Measurements from ENCODE around the gene SLX4IP.

Gene SLX4IP

DNA sequence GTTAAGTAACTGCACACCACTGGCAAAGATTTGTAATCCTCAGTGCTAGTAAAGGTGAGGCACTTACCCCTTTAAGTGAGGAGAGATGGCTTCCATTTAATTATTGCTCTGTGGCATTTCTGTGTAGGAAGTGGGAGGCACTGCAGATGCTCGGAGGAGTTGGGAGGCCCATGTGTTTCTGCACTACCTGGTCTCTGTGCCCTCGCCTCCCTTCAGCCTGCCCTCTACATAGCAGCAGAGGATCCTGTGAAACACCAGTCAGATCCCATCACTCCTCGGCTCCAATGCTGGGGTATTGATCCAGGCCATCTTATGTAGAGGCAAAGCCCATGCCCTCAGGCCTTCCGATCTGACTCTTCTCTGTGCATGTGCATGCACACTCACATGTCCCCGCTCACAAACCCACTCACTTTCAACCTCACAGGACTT lies 67.0 kb downstream of the SLX4IP start:
- Histone ChIP-seq H3K27ac (no peak overlapping the region), H3K27me3 (ENCODE audit: insufficient read depth, low read depth, severe bottlenecking) (no peaks in the 10 kb centered on the region), H3K36me3 (no peaks in the 10 kb centered on the region), H3K4me3 (ENCODE audit: low read depth, low read length) (no peak overlapping the region), H3K9me3 (ENCODE audit: severe bottlenecking) (no peaks in the 10 kb centered on the region)
- no peak for DNase-seq
- TF ChIP-seq, protein P1, sequence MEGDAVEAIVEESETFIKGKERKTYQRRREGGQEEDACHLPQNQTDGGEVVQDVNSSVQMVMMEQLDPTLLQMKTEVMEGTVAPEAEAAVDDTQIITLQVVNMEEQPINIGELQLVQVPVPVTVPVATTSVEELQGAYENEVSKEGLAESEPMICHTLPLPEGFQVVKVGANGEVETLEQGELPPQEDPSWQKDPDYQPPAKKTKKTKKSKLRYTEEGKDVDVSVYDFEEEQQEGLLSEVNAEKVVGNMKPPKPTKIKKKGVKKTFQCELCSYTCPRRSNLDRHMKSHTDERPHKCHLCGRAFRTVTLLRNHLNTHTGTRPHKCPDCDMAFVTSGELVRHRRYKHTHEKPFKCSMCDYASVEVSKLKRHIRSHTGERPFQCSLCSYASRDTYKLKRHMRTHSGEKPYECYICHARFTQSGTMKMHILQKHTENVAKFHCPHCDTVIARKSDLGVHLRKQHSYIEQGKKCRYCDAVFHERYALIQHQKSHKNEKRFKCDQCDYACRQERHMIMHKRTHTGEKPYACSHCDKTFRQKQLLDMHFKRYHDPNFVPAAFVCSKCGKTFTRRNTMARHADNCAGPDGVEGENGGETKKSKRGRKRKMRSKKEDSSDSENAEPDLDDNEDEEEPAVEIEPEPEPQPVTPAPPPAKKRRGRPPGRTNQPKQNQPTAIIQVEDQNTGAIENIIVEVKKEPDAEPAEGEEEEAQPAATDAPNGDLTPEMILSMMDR (IDR thresholded peaks at IDR 0.05; ENCODE audit: low read depth, low read length) = no peak

DNA sequence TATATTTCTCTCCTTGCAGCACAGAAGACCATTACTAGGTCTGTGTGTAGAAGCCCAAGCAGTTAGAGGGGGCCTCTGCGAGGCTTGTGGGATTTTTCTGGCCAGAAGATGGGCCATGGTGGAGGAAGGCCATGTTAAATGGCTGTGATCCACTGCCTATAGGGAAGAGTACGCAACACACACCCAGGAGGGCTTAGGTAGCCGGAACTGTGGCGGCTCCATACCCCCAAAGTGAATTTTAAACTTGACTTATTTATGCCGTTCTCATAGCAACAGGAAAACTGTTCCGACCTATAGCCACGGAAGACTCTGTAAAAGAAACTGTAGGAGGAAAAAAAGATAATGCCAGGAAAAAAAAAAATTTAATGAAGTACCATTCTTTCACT lies 69.5 kb downstream of the SLX4IP start:
- Histone ChIP-seq H3K27ac (no peak overlapping the region), H3K4me3 (ENCODE audit: low read depth, low read length) (no peak overlapping the region), H3K27me3 (ENCODE audit: insufficient read depth, low read depth, severe bottlenecking) (no peaks in the 10 kb centered on the region), H3K9me3 (ENCODE audit: severe bottlenecking) (no peaks in the 10 kb centered on the region), H3K36me3 (no peaks in the 10 kb centered on the region)
- DNase-seq = no peak
- TF ChIP-seq, protein P1 (IDR thresholded peaks at IDR 0.05; ENCODE audit: low read depth, low read length) = no peak

DNA sequence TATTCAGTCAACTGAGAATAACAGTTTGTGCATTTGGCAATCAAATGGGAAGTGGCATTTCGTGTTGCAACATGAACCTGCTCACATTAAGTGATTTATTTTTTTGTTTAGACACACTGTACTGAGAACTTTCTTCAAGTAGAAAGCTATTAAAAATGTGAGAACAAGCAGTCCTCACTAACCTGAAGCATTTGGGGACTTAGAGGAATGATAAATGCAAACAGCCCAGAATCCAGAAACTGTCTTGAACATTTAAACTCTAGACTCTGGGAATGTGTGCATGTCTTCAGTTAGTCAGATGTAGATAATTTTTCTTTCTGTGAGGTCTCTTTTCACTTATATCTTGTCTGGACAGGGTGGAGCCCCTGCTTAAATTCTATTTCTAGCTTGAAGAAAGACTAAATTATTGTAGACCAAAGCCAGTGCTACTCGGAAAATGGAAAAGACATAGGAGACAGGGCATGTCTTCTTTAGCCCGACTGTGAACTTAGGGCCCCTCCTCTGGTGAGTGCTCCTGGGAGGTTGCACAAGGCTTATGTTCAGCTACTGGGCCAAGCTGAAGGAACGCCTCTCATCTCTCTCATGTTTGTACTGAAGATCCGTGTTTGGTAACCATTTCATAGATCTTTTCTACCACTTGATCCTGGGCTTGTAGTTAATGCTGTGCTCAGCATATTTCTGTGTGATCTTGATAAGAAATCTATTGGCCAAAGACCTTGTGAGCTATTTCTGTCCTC lies 70.1 kb downstream of the SLX4IP start:
- no peak for DNase-seq
- Histone ChIP-seq H3K27ac (no peak overlapping the region), H3K9me3 (ENCODE audit: severe bottlenecking) (no peaks in the 10 kb centered on the region), H3K27me3 (ENCODE audit: insufficient read depth, low read depth, severe bottlenecking) (no peaks in the 10 kb centered on the region), H3K4me3 (ENCODE audit: low read depth, low read length) (no peak overlapping the region), H3K36me3 (no peaks in the 10 kb centered on the region)
- TF ChIP-seq, protein P1 (IDR thresholded peaks at IDR 0.05; ENCODE audit: low read depth, low read length) = no peak

DNA sequence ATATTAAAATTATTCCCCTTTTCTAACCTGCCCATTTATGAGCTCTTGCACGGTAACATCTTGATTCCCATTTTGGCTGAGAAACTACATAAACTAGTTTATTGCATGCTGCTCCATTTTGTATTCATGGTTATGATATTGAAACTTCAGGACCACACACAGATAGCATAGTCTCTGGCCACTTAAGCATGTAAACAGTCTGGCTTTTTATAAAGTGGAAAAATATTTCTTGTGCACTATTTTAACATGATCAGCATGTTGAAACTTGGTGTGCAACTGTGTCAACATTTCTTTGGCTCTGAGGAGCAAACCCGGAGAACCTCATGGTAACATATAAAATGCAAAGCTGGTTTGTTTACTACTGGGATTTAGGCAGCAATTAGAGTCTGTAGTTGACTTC lies 70.7 kb downstream of the SLX4IP start:
- Histone ChIP-seq H3K36me3 (no peaks in the 10 kb centered on the region), H3K4me3 (ENCODE audit: low read depth, low read length) (no peak overlapping the region), H3K27me3 (ENCODE audit: insufficient read depth, low read depth, severe bottlenecking) (no peaks in the 10 kb centered on the region), H3K9me3 (ENCODE audit: severe bottlenecking) (no peaks in the 10 kb centered on the region), H3K27ac (no peak overlapping the region)
- DNase-seq = no peak
- TF ChIP-seq, protein P1 (IDR thresholded peaks at IDR 0.05; ENCODE audit: low read depth, low read length) = no peak

DNA sequence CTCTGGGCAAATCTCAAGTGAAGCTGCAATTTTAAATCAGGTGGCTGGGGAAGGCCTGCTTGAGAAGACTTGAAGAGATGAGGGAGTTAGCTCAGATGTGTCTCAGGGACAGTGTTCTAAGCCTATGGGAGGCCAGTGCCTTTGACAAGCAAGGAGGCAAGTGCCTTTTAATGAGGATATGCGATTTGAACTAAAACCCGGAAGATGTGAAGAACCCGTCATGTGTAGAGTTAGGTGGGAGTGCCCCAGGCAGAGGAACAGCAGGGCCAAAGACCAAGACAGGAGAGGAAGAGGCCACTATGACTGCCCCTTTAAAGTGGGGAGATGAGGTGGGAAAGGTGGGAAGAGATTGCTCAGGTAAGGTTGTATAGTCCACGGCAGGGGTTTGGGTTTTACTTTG lies 71.9 kb downstream of the SLX4IP start:
- TF ChIP-seq, protein P1 (IDR thresholded peaks at IDR 0.05; ENCODE audit: low read depth, low read length) = no peak
- H3K4me3 ChIP-seq (ENCODE audit: low read depth, low read length) = no peak overlapping the region
- no peak for DNase-seq
- H3K9me3 ChIP-seq (ENCODE audit: severe bottlenecking) = no peaks in the 10 kb centered on the region
- no peak overlapping the region for H3K27ac ChIP-seq
- H3K36me3 ChIP-seq = no peaks in the 10 kb centered on the region
- H3K27me3 ChIP-seq (ENCODE audit: insufficient read depth, low read depth, severe bottlenecking) = no peaks in the 10 kb centered on the region

DNA sequence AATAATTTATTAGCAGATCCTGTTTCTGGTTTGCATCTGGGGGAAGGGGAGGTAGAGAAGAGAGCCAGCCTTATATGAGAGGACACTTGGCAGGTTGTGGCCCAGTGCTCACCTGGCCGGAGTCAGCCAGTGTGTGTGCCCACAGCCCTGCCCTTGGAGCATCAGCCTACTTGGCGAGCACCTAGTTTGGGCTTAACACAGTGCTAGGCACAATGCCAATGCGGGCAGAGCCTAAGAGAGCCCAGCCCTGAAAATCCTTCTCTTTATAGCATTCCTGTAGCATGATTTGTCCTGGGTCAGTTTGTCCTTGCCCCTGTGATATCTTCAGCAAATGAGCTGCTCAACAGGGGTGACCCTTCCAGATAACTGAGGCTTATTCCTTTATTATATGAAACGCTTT lies 73.0 kb downstream of the SLX4IP start:
- no peaks in the 10 kb centered on the region for H3K9me3 ChIP-seq (ENCODE audit: severe bottlenecking)
- H3K27me3 ChIP-seq (ENCODE audit: insufficient read depth, low read depth, severe bottlenecking) = no peaks in the 10 kb centered on the region
- no peak overlapping the region for H3K4me3 ChIP-seq (ENCODE audit: low read depth, low read length)
- no peaks in the 10 kb centered on the region for H3K36me3 ChIP-seq
- no peak for DNase-seq
- TF ChIP-seq, protein P1 (IDR thresholded peaks at IDR 0.05; ENCODE audit: low read depth, low read length) = no peak
- no peak overlapping the region for H3K27ac ChIP-seq

Data from WERI-Rb-1 (cell line).